ENCODE results near the gene PKHD1. TPM values are rescaled to one million over a fixed set of nuclear protein-coding genes. Genes with fewer than 3 reads are reported as not detected.

PKHD1 gene
- total and polyA plus RNA-seq, 2 donors = 0.02 to 0.05 TPM

GRCh38 chr6:51569594-51569993, 517.8 kb downstream of the PKHD1 start:
- 90% methylated on average over 1 of the region's 1 CpG for WGBS
- Histone ChIP-seq H3K4me1 (ENCODE audit: control insufficient read depth in 2 of 2, insufficient read depth in 2 of 2, low read length in 2 of 2) (no peaks in the 10 kb centered on the region), H3K4me3 (ENCODE audit: low read length in 2 of 2) (no peak overlapping the region), H3K27ac (ENCODE audit: low read depth in 1 of 2, low read length in 1 of 2) (no peak overlapping the region), H3K27me3 (ENCODE audit: control insufficient read depth in 2 of 2, insufficient read depth in 1 of 2, low read length in 1 of 2) (no peaks in the 10 kb centered on the region), H3K9me3 (ENCODE audit: control insufficient read depth in 2 of 2, insufficient read depth in 1 of 2, low read length in 1 of 2) (no peaks in the 10 kb centered on the region), H3K36me3 (ENCODE audit: control insufficient read depth in 2 of 2, insufficient read depth in 2 of 2, low read length in 1 of 2) (no peaks in the 10 kb centered on the region)
- DNase-seq (ENCODE audit: low read depth in 6 of 9, low spot score in 9 of 9) = no peak

- Histone ChIP-seq H3K27ac (ENCODE audit: low read depth in 1 of 2, low read length in 1 of 2) (no peak overlapping the region), H3K4me3 (ENCODE audit: low read length in 2 of 2) (no peak overlapping the region), H3K9me3 (ENCODE audit: control insufficient read depth in 2 of 2, insufficient read depth in 1 of 2, low read length in 1 of 2) (no peaks in the 10 kb centered on the region), H3K27me3 (ENCODE audit: control insufficient read depth in 2 of 2, insufficient read depth in 1 of 2, low read length in 1 of 2) (no peaks in the 10 kb centered on the region), H3K4me1 (ENCODE audit: control insufficient read depth in 2 of 2, insufficient read depth in 2 of 2, low read length in 2 of 2) (no peaks in the 10 kb centered on the region), H3K36me3 (ENCODE audit: control insufficient read depth in 2 of 2, insufficient read depth in 2 of 2, low read length in 1 of 2) (no peaks in the 10 kb centered on the region)
- no peak for DNase-seq (ENCODE audit: low read depth in 6 of 9, low spot score in 9 of 9)
- 88% methylated on average over 2 of the region's 2 CpGs for WGBS
These were observed 518.6 kb downstream of the PKHD1 start for GRCh38 chr6:51568771-51569170.

GRCh38 chr6:51565472-51565871, 521.9 kb downstream of the PKHD1 start:
- no peak for DNase-seq (ENCODE audit: low read depth in 6 of 9, low spot score in 9 of 9)
- Histone ChIP-seq H3K27ac (ENCODE audit: low read depth in 1 of 2, low read length in 1 of 2) (no peak overlapping the region), H3K4me3 (ENCODE audit: low read length in 2 of 2) (no peak overlapping the region), H3K9me3 (ENCODE audit: control insufficient read depth in 2 of 2, insufficient read depth in 1 of 2, low read length in 1 of 2) (no peaks in the 10 kb centered on the region), H3K27me3 (ENCODE audit: control insufficient read depth in 2 of 2, insufficient read depth in 1 of 2, low read length in 1 of 2) (no peaks in the 10 kb centered on the region), H3K4me1 (ENCODE audit: control insufficient read depth in 2 of 2, insufficient read depth in 2 of 2, low read length in 2 of 2) (peaks cover 0 to 2% of the 10 kb centered on the region in 2 donors), H3K36me3 (ENCODE audit: control insufficient read depth in 2 of 2, insufficient read depth in 2 of 2, low read length in 1 of 2) (no peaks in the 10 kb centered on the region)

Other genes with a start within 250 kb of the PKHD1 start
- gene IL17A, start 98.8 kb upstream of the PKHD1 start, total RNA-seq = 0.05 TPM
- 0.21 TPM for gene IL17A, start 98.8 kb upstream of the PKHD1 start, polyA plus RNA-seq
- gene IL17F, start 156.9 kb upstream of the PKHD1 start, total RNA-seq = 0.24 TPM
- 0.96 TPM for gene IL17F, start 156.9 kb upstream of the PKHD1 start, polyA plus RNA-seq
- gene MCM3, start 197.1 kb upstream of the PKHD1 start, total RNA-seq = 137 TPM
- 26.9 TPM for gene MCM3, start 197.1 kb upstream of the PKHD1 start, polyA plus RNA-seq